Ramos (cell line): ENCODE results near the gene SENP1.

Source experiments
- in situ Hi-C: fragments of 300-500 bp; cut with MboI; formaldehyde crosslinking; loops from one replicate; pipeline ENCODE4 v1.14.3; 2022; ENCODE audit warnings: low sequenced_read_pairs; ENCODE audit not compliant: unreplicated experiment

The SENP1 gene

GRCh38 chr12:48070033-48070432 lies 35.8 kb downstream of the SENP1 start:
- in situ Hi-C loops, result no loop called here

GRCh38 chr12:48069241-48069640 lies 36.6 kb downstream of the SENP1 start:
- in situ Hi-C loops, result no loop called here

GRCh38 chr12:48068457-48068856 lies 37.4 kb downstream of the SENP1 start:
- in situ Hi-C loops, result no loop called here

GRCh38 chr12:48067250-48067938 lies 38.5 kb downstream of the SENP1 start:
- in situ Hi-C loops, result no loop called here

- in situ Hi-C loops, result no loop called here
Measured at GRCh38 chr12:48065041-48065440, 40.8 kb downstream of the SENP1 start.

GRCh38 chr12:48063530-48063929 lies 42.3 kb downstream of the SENP1 start:
- in situ Hi-C loops, result no loop called here

GRCh38 chr12:48061938-48062719 lies 43.8 kb downstream of the SENP1 start:
- in situ Hi-C loops, result no loop called here

GRCh38 chr12:48060474-48060873 lies 45.4 kb downstream of the SENP1 start:
- in situ Hi-C loops, result no loop called here

GRCh38 chr12:48058771-48059170 lies 47.1 kb downstream of the SENP1 start:
- in situ Hi-C loops, result no loop called here

GRCh38 chr12:48054955-48055821 lies 50.7 kb downstream of the SENP1 start:
- in situ Hi-C loops, result no loop called here

- in situ Hi-C loops, result no loop called here
Measured at GRCh38 chr12:48053883-48054282, 52.0 kb downstream of the SENP1 start.

- in situ Hi-C loops, result no loop called here
Measured at GRCh38 chr12:48053122-48053521, 52.8 kb downstream of the SENP1 start.

- in situ Hi-C loops, result no loop called here
Measured at GRCh38 chr12:48051681-48052080, 54.2 kb downstream of the SENP1 start.

- in situ Hi-C loops, result no loop called here
Measured at GRCh38 chr12:48050174-48050573, 55.7 kb downstream of the SENP1 start.

GRCh38 chr12:48045965-48046518 lies 59.8 kb downstream of the SENP1 start:
- in situ Hi-C loops, result no loop called here

- in situ Hi-C loops, result no loop called here
Measured at GRCh38 chr12:48045061-48045846, 60.6 kb downstream of the SENP1 start.

GRCh38 chr12:48044396-48044795 lies 61.5 kb downstream of the SENP1 start:
- in situ Hi-C loops, result no loop called here

GRCh38 chr12:48043771-48044170 lies 62.1 kb downstream of the SENP1 start:
- in situ Hi-C loops, result no loop called here

GRCh38 chr12:48041591-48042423 lies 64.1 kb downstream of the SENP1 start:
- in situ Hi-C loops, result no loop called here
